AG09309 (cell line): Measurements from ENCODE around the gene NSG2.

Source experiments
- DNase-seq: peaks from one replicate; pipeline ENCODE4 v3.0.0-alpha.2; 2010; ENCODE audit warnings: low read depth
- H3K4me3 ChIP-seq: 2 replicates; pipeline ENCODE4 v1.5.1; 2011; ENCODE audit warnings: mild to moderate bottlenecking, low read depth, low read length, moderate library complexity; ENCODE audit not compliant: control insufficient read depth
- TF ChIP-seq, protein P1 (sequence below): IDR thresholded peaks from 2 replicates; pipeline ENCODE4 v1.5.1; 2011; ENCODE audit warnings: mild to moderate bottlenecking, low read depth, low read length, inconsistent platforms; ENCODE audit not compliant: insufficient read depth, control insufficient read depth; ENCODE audit errors: missing control alignments

NSG2 gene

GRCh38 chr5:174045470-174046025, at the start of gene NSG2:
TSS of gene NSG2 (plus strand) at chr5:174045706. CDS start at chr5:174046756, 1,050 bp downstream.
- H3K4me3 ChIP-seq, result no peak within 1 kb of the TSS
- DNase-seq, result peak; percentile 71
- TF ChIP-seq, protein P1, sequence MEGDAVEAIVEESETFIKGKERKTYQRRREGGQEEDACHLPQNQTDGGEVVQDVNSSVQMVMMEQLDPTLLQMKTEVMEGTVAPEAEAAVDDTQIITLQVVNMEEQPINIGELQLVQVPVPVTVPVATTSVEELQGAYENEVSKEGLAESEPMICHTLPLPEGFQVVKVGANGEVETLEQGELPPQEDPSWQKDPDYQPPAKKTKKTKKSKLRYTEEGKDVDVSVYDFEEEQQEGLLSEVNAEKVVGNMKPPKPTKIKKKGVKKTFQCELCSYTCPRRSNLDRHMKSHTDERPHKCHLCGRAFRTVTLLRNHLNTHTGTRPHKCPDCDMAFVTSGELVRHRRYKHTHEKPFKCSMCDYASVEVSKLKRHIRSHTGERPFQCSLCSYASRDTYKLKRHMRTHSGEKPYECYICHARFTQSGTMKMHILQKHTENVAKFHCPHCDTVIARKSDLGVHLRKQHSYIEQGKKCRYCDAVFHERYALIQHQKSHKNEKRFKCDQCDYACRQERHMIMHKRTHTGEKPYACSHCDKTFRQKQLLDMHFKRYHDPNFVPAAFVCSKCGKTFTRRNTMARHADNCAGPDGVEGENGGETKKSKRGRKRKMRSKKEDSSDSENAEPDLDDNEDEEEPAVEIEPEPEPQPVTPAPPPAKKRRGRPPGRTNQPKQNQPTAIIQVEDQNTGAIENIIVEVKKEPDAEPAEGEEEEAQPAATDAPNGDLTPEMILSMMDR, result peak; percentile 82

GRCh38 chr5:173997331-173997730, 48.2 kb upstream of the NSG2 start:
- DNase-seq, result no peak
- TF ChIP-seq, protein P1, result no peak
- no peak overlapping the region for H3K4me3 ChIP-seq

DNA sequence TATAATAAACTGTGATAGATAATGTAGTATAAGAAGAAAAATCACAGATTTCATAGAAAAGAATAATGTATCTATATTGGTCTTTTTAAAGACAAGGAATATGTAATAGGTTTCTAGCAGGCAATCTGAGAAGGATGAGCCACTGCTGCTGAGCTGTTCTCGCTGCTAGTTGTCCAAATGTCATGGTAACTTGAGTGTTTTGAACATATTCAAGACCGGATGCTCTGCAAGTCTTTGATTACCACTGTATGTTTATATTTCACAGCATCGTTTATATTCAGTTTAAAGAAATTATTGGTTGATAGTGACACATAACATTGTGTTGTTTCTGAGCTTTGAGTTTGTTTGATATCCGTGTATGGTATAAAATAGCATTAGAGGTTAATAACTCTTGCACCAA, 47.0 kb upstream of the NSG2 start:
- no peak for DNase-seq
- H3K4me3 ChIP-seq, result no peak overlapping the region
- TF ChIP-seq, protein P1, result no peak

GRCh38 chr5:174000076-174000475, 45.4 kb upstream of the NSG2 start:
- H3K4me3 ChIP-seq, result no peak overlapping the region
- TF ChIP-seq, protein P1, result no peak
- DNase-seq, result no peak

GRCh38 chr5:174003795-174004194, 41.7 kb upstream of the NSG2 start:
- DNase-seq, result no peak
- no peak overlapping the region for H3K4me3 ChIP-seq
- TF ChIP-seq, protein P1, result no peak

DNA sequence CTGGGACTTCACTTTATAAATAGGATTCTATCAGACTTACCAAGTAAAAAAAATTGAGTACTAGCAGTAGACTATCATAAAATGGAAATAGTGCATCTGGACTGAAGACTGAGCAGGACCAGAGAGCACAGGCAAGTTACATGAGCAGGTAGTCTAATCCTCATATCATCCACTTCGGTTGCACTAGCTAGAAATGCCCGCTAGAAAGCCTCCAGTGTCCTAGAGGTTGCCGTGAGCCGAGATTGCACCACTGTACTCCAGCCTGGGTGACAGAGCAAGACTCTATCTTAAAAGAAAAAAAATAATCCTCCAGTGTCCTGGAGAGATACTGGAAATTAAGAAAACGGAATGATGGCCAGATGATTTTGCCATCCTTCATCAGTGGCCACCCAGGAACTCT, 36.6 kb upstream of the NSG2 start:
- TF ChIP-seq, protein P1, result no peak

DNA sequence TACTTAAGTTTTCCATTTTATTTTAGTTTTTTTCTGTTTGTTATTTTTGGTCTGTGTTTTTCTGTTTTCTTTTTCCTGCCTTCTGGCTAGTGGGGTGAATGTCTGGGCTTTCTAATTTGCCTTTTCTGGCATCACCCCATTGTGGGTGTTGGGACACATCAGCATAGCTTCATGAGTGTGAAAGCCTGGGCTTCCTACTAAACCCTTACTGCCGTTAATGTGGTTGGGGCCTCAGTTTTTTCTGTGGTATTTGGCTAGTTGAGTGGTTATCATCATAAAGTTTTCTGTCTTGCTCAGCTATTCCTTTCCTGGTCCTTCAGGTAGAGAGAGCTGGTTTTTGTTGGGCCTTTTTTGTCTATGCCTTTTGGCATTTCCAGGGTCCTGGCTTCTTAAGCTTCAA, 35.1 kb upstream of the NSG2 start:
- no peak for DNase-seq
- no peak overlapping the region for H3K4me3 ChIP-seq
- TF ChIP-seq, protein P1, result no peak

More for the DNA sequence above, 36.6 kb upstream of the NSG2 start:
- DNase-seq, result no peak
- H3K4me3 ChIP-seq, result no peak overlapping the region
